PC-9 (cell line): ENCODE data around the gene RAC3.

Experiments
- CTCF ChIP-seq: fragments of 200-600 bp; sonication (generic); conservative IDR thresholded peaks from 2 replicates; pipeline ENCODE4 v1.6.1; 2017; ENCODE audit warnings: mixed run types, antibody characterized with exemption, mild to moderate bottlenecking, moderate library complexity
- EZH2 ChIP-seq: fragments of 200-600 bp; sonication (generic); IDR thresholded peaks from 2 replicates; pipeline ENCODE4 v1.8.0; 2017; ENCODE audit warnings: antibody characterized with exemption, low read depth

DNA sequence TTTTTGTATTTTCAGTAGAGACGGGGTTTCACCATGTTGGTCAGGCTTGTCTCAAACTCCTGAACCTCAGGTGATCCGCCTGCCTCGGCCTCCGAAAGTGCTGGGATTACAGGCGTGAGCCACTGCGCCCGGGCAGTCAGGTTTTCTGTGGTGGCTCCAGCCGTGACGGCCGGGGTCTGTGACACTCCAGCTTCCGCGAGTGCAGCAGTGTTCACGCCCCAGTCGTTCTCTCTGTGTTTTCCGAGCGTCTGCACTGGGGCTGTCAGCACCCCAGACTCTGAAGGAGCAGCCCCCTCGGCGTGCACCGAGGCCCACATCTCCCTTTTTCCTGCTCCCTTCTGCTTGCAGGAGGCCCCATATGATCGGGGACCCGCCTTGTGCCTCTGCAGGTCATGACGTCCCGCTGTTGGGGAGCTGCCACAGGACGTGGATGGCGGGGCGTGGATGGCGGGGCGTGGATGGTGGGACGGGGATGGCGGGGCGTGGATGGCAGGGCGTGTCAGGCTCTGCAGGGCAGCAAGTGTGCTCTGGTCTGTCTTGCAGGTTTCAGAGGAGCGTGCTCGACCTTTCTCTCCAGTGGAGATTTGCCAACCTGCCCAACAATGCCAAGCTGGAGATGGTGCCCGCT is 48.4 kb upstream of the RAC3 start:
- TF ChIP-seq CTCF (no peak), EZH2 (no peak)
